PC-3 (cell line): ENCODE data around the gene CMKLR1. TPM values are rescaled to one million over a fixed set of nuclear protein-coding genes. Genes with fewer than 3 reads are reported as not detected.

Source experiments
- ATAC-seq: fragments of 200-7000 bp; cut with Tn5 transposase; 2 replicates; pipeline ENCODE4 v1.9.1; 2020; ENCODE audit warnings: mild to moderate bottlenecking, moderate library complexity
- BruUV-seq: library from RNA; stranded (reverse); fragments of 400-500 nt; replicated peaks from 2 replicates; lab custom pipeline; 2021; lab: Mats Ljungman, UMichigan
- CTCF ChIA-PET: fragments of 300-600 bp; sonication (Branson Sonifier 250); formaldehyde crosslinking; loops from one replicate; lab custom pipeline; 2022; ENCODE audit warnings: antibody characterized with exemption; lab: Charles Lee
- POLR2A ChIA-PET: fragments of 300-600 bp; sonication (Branson Sonifier 250); formaldehyde crosslinking; loops from one replicate; lab custom pipeline; 2022; ENCODE audit warnings: antibody characterized with exemption; ENCODE audit not compliant: unreplicated experiment; lab: Charles Lee
- DNase-seq: peaks from one replicate; pipeline ENCODE4 v3.0.0-alpha.2; 2015
- H2AFZ ChIP-seq: fragments of 300-600 bp; sonication (generic); 2 replicates; pipeline ENCODE4 v1.6.0; 2016; ENCODE audit warnings: antibody characterized with exemption, low read length
- H3F3A ChIP-seq: fragments of 300-600 bp; sonication (generic); one replicate; pipeline ENCODE4 v1.6.0; 2017; ENCODE audit warnings: antibody characterized with exemption, low read length, control low read depth, mild to moderate bottlenecking; ENCODE audit not compliant: unreplicated experiment
- H3K27ac ChIP-seq: fragments of 300-600 bp; sonication (generic); 2 replicates; pipeline ENCODE4 v1.5.1; 2016; ENCODE audit warnings: mild to moderate bottlenecking, low read length
- H3K27me3 ChIP-seq: fragments of 300-600 bp; sonication (generic); 2 replicates; pipeline ENCODE4 v1.6.1; 2016; ENCODE audit warnings: low read length, mixed read lengths
- H3K36me3 ChIP-seq: fragments of 300-600 bp; sonication (generic); 2 replicates; pipeline ENCODE4 v1.6.1; 2016; ENCODE audit warnings: low read depth, mixed run types, low read length, mixed read lengths
- H3K4me1 ChIP-seq: fragments of 300-600 bp; sonication (generic); 2 replicates; pipeline ENCODE4 v1.5.1; 2016; ENCODE audit warnings: low read length; ENCODE audit not compliant: insufficient read depth
- H3K4me2 ChIP-seq: fragments of 300-600 bp; sonication (generic); 2 replicates; pipeline ENCODE4 v1.6.0; 2016; ENCODE audit warnings: low read length
- H3K4me3 ChIP-seq: fragments of 300-600 bp; sonication (generic); 2 replicates; pipeline ENCODE4 v1.5.1; 2016; ENCODE audit warnings: mild to moderate bottlenecking, low read length, mixed read lengths
- H3K79me2 ChIP-seq: fragments of 300-600 bp; sonication (generic); 2 replicates; pipeline ENCODE4 v1.6.1; 2017; ENCODE audit warnings: low read length, mixed read lengths
- H3K9ac ChIP-seq: fragments of 300-600 bp; sonication (generic); 2 replicates; pipeline ENCODE4 v1.6.0; 2016; ENCODE audit warnings: mild to moderate bottlenecking, low read length
- H3K9me2 ChIP-seq: fragments of 300-600 bp; sonication (generic); replicated peaks from 2 replicates; pipeline ENCODE4 v1.6.1; 2016; ENCODE audit warnings: mixed run types, low read length, mixed read lengths
- H3K9me3 ChIP-seq: fragments of 300-600 bp; sonication (generic); 2 replicates; pipeline ENCODE4 v1.6.1; 2016; ENCODE audit warnings: low read length, mixed read lengths
- H4K20me1 ChIP-seq: fragments of 300-600 bp; sonication (generic); 2 replicates; pipeline ENCODE4 v1.6.1; 2016; ENCODE audit warnings: low read length, mixed read lengths
- CTCF ChIP-seq: fragments of 300-600 bp; sonication (generic); conservative IDR thresholded peaks from 2 replicates; pipeline ENCODE4 v1.5.1; 2017; ENCODE audit warnings: antibody characterized with exemption, low read depth, mild to moderate bottlenecking, low read length
- EZH2 ChIP-seq: fragments of 300-600 bp; sonication (generic); IDR thresholded peaks from one replicate; pipeline ENCODE4 v1.6.1; 2017; ENCODE audit warnings: antibody characterized with exemption, mild to moderate bottlenecking, low read length; ENCODE audit not compliant: unreplicated experiment
- EZH2phosphoT487 ChIP-seq: fragments of 300-600 bp; sonication (generic); IDR thresholded peaks from 2 replicates; pipeline ENCODE4 v1.6.1; 2018; ENCODE audit warnings: mild to moderate bottlenecking, antibody characterized with exemption, low read length, borderline replicate concordance
- intact Hi-C: fragments of 100-400 bp; cut with micrococcal nuclease; formaldehyde crosslinking; loops from 2 replicates; pipeline ENCODE4 v1.9.0; 2023
- total RNA-seq: library from RNA; depleted of rRNA; stranded (reverse); fragments of >200 nt; gene quantifications from 2 replicates; pipeline ENCODE4 v1.2.3, GENCODE V29; 2014

The CMKLR1 gene
- total RNA-seq, 1 experiment from 2014 or later, result not detected

GRCh38 chr12:108357834-108358579 lies 18.9 kb upstream of the CMKLR1 start:
- POLR2A ChIA-PET, result no interaction called here
- Histone ChIP-seq H3F3A (no peaks in the 10 kb centered on the region), H3K4me3 (no peak overlapping the region), H3K9me3 (no peaks in the 10 kb centered on the region), H2AFZ (no peak overlapping the region), H3K9ac (no peak overlapping the region), H3K9me2 (no peaks in the 10 kb centered on the region), H4K20me1 (no peaks in the 10 kb centered on the region), H3K4me1 (no peaks in the 10 kb centered on the region), H3K27me3 (0 out of 2 replicates have a peak, but pooled peaks cover 10% of the 10 kb centered on the region), H3K4me2 (no peak overlapping the region), H3K79me2 (no peaks in the 10 kb centered on the region), H3K36me3 (no peaks in the 10 kb centered on the region), H3K27ac (no peak overlapping the region)
- TF ChIP-seq CTCF (no peak), EZH2 (no peak), EZH2phosphoT487 (no peak)
- CTCF ChIA-PET, result no interaction called here
- intact Hi-C loops, result no loop called here
- no TSS peak for BruUV-seq
- no peak for DNase-seq
- no peak for ATAC-seq

- H3K9me2 ChIP-seq, result no peaks in the 10 kb centered on the region
Measured at GRCh38 chr12:108356835-108357806, 18.0 kb upstream of the CMKLR1 start.

More at GRCh38 chr12:108356835-108357806, 18.0 kb upstream of the CMKLR1 start:
- no peak overlapping the region for H3K27ac ChIP-seq
- H3K27me3 ChIP-seq, result 0 out of 2 replicates have a peak, but pooled peaks cover 6% of the 10 kb centered on the region
- no peaks in the 10 kb centered on the region for H3F3A ChIP-seq
- no peaks in the 10 kb centered on the region for H4K20me1 ChIP-seq
- H3K4me2 ChIP-seq, result no peak overlapping the region
- intact Hi-C loops, result no loop called here
- H3K4me1 ChIP-seq, result no peaks in the 10 kb centered on the region
- H3K9ac ChIP-seq, result no peak overlapping the region
- no peak overlapping the region for H3K4me3 ChIP-seq
- no peaks in the 10 kb centered on the region for H3K9me3 ChIP-seq
- CTCF ChIA-PET, result no interaction called here
- no peaks in the 10 kb centered on the region for H3K79me2 ChIP-seq
- POLR2A ChIA-PET, result no interaction called here
- TF ChIP-seq EZH2phosphoT487 (no peak), CTCF (no peak), EZH2 (no peak)
- no peaks in the 10 kb centered on the region for H3K36me3 ChIP-seq
- DNase-seq (no peak), ATAC-seq (no peak)
- no TSS peak for BruUV-seq
- no peak overlapping the region for H2AFZ ChIP-seq
